HG03439 (cell line): Measurements from ENCODE around the gene KCNMA1.

ENCODE experiments used
- ATAC-seq: cut with Tn5 transposase; IDR thresholded peaks from one replicate; pipeline ENCODE4 v1.9.1; 2021; ENCODE audit warnings: mild to moderate bottlenecking, moderate library complexity; ENCODE audit not compliant: unreplicated experiment

The KCNMA1 gene

GRCh38 chr10:77149001-77149400, 488.6 kb downstream of the KCNMA1 start:
- ATAC-seq = no peak

GRCh38 chr10:77147871-77148270, 489.7 kb downstream of the KCNMA1 start:
- ATAC-seq = no peak

GRCh38 chr10:77146712-77147336, 490.8 kb downstream of the KCNMA1 start:
- ATAC-seq = no peak

- ATAC-seq = no peak
Measured at GRCh38 chr10:77144656-77145055, 493.0 kb downstream of the KCNMA1 start.

GRCh38 chr10:77139252-77140160, 498.1 kb downstream of the KCNMA1 start:
- no peak for ATAC-seq

- ATAC-seq = no peak
Measured at GRCh38 chr10:77138541-77138940, 499.1 kb downstream of the KCNMA1 start.

- ATAC-seq = no peak
Measured at GRCh38 chr10:77135555-77135954, 502.1 kb downstream of the KCNMA1 start.

GRCh38 chr10:77131214-77131613, 506.4 kb downstream of the KCNMA1 start:
- ATAC-seq = no peak

- no peak for ATAC-seq
Measured at GRCh38 chr10:77127243-77127642, 510.4 kb downstream of the KCNMA1 start.

GRCh38 chr10:77125231-77125630, 512.4 kb downstream of the KCNMA1 start:
- no peak for ATAC-seq

GRCh38 chr10:77123330-77123729, 514.3 kb downstream of the KCNMA1 start:
- ATAC-seq = no peak

GRCh38 chr10:77121829-77122228, 515.8 kb downstream of the KCNMA1 start:
- no peak for ATAC-seq

GRCh38 chr10:77120666-77121376, 516.8 kb downstream of the KCNMA1 start:
- ATAC-seq = no peak

GRCh38 chr10:77120012-77120411, 517.6 kb downstream of the KCNMA1 start:
- ATAC-seq = no peak

GRCh38 chr10:77118603-77119282, 518.9 kb downstream of the KCNMA1 start:
- ATAC-seq = no peak

- ATAC-seq = no peak
Measured at GRCh38 chr10:77117501-77117900, 520.1 kb downstream of the KCNMA1 start.

GRCh38 chr10:77116904-77117303, 520.7 kb downstream of the KCNMA1 start:
- no peak for ATAC-seq

GRCh38 chr10:77114181-77114821, 523.3 kb downstream of the KCNMA1 start:
- no peak for ATAC-seq

GRCh38 chr10:77111611-77112550, 525.7 kb downstream of the KCNMA1 start:
- ATAC-seq = no peak
